Keratinocyte (primary cell): ENCODE results near the gene RABGEF1.

ENCODE experiments used
- CTCF ChIP-seq, 3 experiments: IDR thresholded peaks in 1 of 3; conservative IDR thresholded peaks in 1 of 3; optimal IDR thresholded peaks in 1 of 3; 2 replicates in 2 of 3; 3 replicates in 1 of 3; pipeline versions ENCODE3 to v1.5.1; 2011; ENCODE audit warnings: low read length in 3 of 3, mild to moderate bottlenecking in 3 of 3, moderate library complexity in 2 of 3, control low read depth in 1 of 3, inconsistent platforms in 1 of 3; ENCODE audit not compliant: insufficient read depth in 2 of 3; ENCODE audit errors: extremely low read depth in 1 of 3
- EZH2 ChIP-seq: IDR thresholded peaks from one replicate; pipeline ENCODE4 v1.6.1; 2012; ENCODE audit warnings: inconsistent platforms, mild to moderate bottlenecking, low read length, moderate library complexity

DNA sequence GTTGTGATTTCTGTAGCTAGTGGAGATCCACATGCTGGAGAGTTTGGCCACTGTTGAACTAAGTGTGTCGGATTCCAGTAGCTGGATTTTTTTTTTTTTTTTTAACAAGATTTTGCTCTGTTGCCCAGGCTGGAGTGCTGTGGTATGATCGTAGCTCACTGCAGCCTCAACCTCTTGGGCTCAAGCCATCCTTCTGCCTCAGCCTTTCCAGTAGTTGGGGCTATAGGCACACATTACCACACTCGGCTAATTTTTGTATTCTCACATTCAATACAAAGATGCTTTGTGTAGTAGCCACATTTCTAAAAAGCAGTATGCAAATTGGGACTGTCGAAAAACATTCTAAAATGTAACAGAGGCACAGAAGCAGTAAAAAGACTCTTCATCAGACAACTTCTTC is 63.5 kb downstream of the RABGEF1 start:
- no peak for TF ChIP-seq CTCF (optimal IDR thresholded peaks at IDR 0.05 in 1 of 3, IDR thresholded peaks at IDR 0.05 in 1 of 3, conservative IDR thresholded peaks at IDR 0.05 in 1 of 3; ENCODE audit: extremely low read depth in 1 of 3, insufficient read depth in 2 of 3, low read length in 3 of 3)
- TF ChIP-seq EZH2 = no peak
